ENCODE data around the gene UBA52.
"Not testable (repeated sequence)": the region's sequence is repeated elsewhere in the genome, so short reads cannot be mapped to it uniquely, and the experiment has no call there.

Gene UBA52

DNA sequence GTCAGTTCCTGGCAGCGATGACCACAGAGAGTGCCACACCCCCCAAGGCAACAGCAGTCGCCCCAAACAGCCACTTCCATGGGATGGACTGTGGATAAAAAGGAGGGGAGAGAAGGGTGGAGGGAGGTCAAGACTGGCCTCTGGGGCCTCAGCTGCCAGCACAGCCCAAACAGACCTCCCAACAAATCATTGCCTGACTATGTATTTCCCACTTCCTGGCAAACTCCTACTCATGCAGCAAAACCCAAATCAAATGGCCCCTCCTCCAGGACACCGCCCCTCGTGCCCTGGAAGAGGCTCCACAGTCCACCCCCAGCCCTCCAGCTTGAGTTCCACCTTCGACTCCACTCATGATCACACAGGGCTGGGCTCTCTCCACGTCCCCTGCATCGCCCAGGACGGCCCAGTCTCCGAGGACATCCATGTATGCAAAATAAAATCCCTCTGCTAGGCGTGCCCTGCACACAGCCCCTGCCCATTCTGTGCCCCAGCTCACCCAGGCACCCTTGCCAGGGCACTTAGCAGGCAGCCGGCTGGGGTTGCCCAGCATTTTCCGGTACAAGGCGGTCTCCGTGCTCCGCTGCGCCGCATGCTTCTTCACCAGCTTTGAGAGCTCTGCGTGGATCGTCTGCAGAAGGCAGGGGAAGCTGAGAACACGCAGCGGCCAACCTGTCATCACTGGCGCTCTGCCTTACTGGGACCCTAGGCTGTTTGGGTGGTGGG is 39.3 kb upstream of the UBA52 start:
- TF ChIP-seq, protein P1, sequence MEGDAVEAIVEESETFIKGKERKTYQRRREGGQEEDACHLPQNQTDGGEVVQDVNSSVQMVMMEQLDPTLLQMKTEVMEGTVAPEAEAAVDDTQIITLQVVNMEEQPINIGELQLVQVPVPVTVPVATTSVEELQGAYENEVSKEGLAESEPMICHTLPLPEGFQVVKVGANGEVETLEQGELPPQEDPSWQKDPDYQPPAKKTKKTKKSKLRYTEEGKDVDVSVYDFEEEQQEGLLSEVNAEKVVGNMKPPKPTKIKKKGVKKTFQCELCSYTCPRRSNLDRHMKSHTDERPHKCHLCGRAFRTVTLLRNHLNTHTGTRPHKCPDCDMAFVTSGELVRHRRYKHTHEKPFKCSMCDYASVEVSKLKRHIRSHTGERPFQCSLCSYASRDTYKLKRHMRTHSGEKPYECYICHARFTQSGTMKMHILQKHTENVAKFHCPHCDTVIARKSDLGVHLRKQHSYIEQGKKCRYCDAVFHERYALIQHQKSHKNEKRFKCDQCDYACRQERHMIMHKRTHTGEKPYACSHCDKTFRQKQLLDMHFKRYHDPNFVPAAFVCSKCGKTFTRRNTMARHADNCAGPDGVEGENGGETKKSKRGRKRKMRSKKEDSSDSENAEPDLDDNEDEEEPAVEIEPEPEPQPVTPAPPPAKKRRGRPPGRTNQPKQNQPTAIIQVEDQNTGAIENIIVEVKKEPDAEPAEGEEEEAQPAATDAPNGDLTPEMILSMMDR (IDR thresholded peaks at IDR 0.05; ENCODE audit: control insufficient read depth, insufficient read depth, low read depth, low read length, missing control alignments) = no peak
- no peak for DNase-seq (ENCODE audit: low read depth)

DNA sequence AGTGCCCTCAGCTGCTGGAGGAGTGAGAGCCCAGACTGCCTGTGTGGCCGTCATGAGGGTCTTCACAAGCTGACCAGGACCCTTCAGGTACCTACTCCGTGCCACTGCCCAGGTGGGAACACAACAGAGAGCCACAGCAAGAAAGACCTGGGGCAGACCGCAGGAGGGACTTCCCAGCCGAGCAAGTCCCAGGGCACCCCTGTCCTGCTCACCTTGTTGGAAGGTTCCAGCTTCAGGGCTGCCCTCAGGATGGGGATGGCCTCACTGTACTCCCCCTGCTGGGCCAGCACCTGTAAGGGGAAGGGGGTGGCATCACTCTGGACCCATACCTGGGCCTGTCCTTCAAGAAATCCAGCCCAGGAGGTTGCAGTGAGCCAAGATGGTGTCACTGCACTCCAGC is 38.6 kb upstream of the UBA52 start:
- no peak overlapping the region for H3K4me3 ChIP-seq (ENCODE audit: control insufficient read depth, low read depth, low read length)
- no peak for DNase-seq (ENCODE audit: low read depth)
- TF ChIP-seq, protein P1 (IDR thresholded peaks at IDR 0.05; ENCODE audit: control insufficient read depth, insufficient read depth, low read depth, low read length, missing control alignments) = no peak

More for the DNA sequence above, 39.3 kb upstream of the UBA52 start:
- H3K4me3 ChIP-seq (ENCODE audit: control insufficient read depth, low read depth, low read length) = no peak overlapping the region

DNA sequence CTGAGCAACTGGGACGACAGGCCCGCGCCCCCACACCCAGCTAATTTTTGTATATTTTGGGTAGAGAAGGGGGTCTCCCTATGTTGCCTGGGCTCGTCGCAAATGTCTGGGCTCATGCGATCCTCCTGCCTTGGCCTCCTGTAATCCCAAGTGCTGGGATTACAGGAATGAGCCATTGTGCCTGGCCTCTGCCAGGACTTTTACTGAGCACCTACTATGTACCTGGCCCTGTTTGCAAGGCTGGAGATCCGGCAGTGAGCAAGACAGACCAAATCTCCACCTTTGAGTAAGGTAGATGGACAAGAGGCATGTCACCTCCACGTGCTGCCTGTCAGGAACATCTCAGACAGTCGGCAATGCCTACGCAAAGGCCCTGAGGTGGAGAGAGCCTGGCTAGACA is 35.2 kb upstream of the UBA52 start:
- TF ChIP-seq, protein P1 (IDR thresholded peaks at IDR 0.05; ENCODE audit: control insufficient read depth, insufficient read depth, low read depth, low read length, missing control alignments) = no peak
- no peak for DNase-seq (ENCODE audit: low read depth)

DNA sequence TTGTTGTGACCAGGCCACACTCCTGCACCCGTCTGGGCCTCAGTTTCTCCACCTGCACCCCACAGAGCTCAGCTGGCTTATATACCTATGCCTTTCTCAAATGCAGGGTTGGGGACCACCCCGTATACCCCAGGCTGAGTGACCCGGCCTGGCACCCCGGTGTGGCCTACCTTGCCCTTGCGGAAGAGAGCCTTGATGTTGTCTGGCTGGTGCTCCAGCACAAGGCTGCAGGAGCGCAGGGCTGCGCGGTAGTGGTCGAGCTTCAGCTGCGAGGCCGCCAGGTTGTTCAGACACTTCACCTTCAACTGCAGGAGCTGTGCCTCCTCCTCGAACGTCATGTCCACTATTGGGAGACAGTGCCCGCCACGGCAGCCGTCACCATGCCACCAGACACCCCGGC is 34.2 kb upstream of the UBA52 start:
- no peak overlapping the region for H3K4me3 ChIP-seq (ENCODE audit: control insufficient read depth, low read depth, low read length)
- TF ChIP-seq, protein P1 (IDR thresholded peaks at IDR 0.05; ENCODE audit: control insufficient read depth, insufficient read depth, low read depth, low read length, missing control alignments) = no peak
- no peak for DNase-seq (ENCODE audit: low read depth)

More for the DNA sequence above, 35.2 kb upstream of the UBA52 start:
- no peak overlapping the region for H3K4me3 ChIP-seq (ENCODE audit: control insufficient read depth, low read depth, low read length)

DNA sequence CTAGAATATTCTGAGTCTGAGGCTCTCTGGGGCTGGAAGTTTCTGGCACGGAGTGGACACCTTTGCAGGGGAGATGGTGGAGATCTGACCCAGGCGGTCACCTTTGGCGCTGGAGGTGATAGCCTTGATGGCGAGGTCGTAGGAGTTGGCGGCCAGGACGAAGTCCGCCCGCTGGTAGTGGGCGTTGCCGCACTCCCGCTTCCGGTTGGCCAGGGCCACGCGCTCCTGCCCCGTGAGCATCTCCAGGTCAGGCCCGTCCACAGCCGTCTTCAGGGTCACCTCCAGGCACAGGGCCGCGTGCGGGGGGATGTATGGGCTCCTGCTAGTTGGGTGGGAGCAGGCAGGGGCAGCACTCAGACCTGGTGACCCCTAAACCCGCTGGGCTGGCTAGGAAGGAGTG is 33.5 kb upstream of the UBA52 start:
- H3K4me3 ChIP-seq (ENCODE audit: control insufficient read depth, low read depth, low read length) = no peak overlapping the region
- no peak for DNase-seq (ENCODE audit: low read depth)
- TF ChIP-seq, protein P1 (IDR thresholded peaks at IDR 0.05; ENCODE audit: control insufficient read depth, insufficient read depth, low read depth, low read length, missing control alignments) = no peak

DNA sequence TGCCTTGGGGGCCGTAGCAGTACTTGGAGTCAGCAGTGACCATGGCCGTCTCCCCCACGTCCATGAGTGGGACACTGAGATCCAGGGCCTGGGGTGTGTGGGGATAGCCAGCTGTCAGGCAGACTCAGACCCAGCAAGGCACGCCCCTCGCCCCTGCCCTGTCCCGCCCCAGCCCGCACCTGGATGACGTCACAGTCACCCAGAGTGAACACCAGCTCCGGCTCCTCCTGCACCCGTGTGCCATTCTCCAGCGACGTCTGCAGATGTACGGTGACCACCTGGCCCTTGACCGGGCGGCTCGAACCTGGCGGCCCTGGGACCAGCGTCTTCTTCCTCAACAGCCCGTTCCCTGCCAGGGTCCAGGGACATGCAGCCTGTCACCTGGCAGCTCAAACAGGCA is 32.3 kb upstream of the UBA52 start:
- no peak overlapping the region for H3K4me3 ChIP-seq (ENCODE audit: control insufficient read depth, low read depth, low read length)
- no peak for DNase-seq (ENCODE audit: low read depth)
- TF ChIP-seq, protein P1 (IDR thresholded peaks at IDR 0.05; ENCODE audit: control insufficient read depth, insufficient read depth, low read depth, low read length, missing control alignments) = no peak

DNA sequence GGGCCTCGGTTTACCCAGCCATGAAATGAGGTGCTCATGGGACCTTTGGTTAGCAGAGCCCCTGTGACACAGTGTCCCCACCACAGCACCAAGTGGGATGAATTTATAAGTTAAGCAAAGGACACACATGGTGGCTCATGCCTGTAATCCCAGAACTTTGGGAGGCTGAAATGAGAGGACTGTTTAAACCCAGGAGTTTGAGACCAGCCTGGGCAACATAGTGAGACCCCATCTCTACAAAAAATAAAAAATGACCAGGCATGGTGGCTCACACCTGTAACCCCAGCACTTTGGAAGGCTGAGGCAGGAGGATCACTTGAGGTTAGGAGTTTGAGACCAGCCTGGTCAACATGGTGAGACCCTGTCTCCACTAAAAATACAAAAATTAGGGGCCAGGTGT is 31.5 kb upstream of the UBA52 start:
- not testable (repeated sequence) for H3K4me3 ChIP-seq (ENCODE audit: control insufficient read depth, low read depth, low read length); DNase-seq (ENCODE audit: low read depth)

Measured in AG09309 (cell line).